GM12865 (cell line): Measurements from ENCODE around the gene ZFHX3.

Experiments
- DNase-seq: peaks from one replicate; pipeline ENCODE4 v3.0.0; 2010; ENCODE audit warnings: low read depth
- H3K4me3 ChIP-seq: 2 replicates; pipeline ENCODE4 v1.5.1; 2011; ENCODE audit warnings: mild to moderate bottlenecking, low read depth, low read length, control low read depth
- TF ChIP-seq, protein P1 (sequence below): IDR thresholded peaks from 2 replicates; pipeline ENCODE4 v1.5.1; 2011; ENCODE audit warnings: low read length, control low read depth, low read depth, inconsistent platforms; ENCODE audit not compliant: insufficient read depth; ENCODE audit errors: missing control alignments

The ZFHX3 gene

DNA sequence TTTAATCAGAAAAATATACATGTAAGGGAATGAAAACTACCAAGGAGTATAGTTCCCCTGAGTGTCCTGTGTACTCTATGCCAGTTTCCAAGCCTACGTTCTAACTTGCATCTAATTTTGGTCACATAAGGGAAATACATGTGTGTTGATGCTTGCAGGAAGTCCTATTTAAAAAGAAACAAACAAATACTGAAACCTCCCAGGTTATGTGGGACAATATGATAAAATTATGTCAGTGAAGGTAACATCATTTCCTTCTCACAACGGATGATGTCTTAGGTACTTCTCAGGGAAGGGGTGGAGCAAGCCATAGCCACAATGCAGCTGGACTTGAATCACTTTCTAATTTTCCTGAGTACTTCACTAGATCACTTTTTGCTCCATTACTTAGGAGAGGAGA, 115.9 kb downstream of the ZFHX3 start:
- TF ChIP-seq, protein P1, sequence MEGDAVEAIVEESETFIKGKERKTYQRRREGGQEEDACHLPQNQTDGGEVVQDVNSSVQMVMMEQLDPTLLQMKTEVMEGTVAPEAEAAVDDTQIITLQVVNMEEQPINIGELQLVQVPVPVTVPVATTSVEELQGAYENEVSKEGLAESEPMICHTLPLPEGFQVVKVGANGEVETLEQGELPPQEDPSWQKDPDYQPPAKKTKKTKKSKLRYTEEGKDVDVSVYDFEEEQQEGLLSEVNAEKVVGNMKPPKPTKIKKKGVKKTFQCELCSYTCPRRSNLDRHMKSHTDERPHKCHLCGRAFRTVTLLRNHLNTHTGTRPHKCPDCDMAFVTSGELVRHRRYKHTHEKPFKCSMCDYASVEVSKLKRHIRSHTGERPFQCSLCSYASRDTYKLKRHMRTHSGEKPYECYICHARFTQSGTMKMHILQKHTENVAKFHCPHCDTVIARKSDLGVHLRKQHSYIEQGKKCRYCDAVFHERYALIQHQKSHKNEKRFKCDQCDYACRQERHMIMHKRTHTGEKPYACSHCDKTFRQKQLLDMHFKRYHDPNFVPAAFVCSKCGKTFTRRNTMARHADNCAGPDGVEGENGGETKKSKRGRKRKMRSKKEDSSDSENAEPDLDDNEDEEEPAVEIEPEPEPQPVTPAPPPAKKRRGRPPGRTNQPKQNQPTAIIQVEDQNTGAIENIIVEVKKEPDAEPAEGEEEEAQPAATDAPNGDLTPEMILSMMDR, result no peak
- H3K4me3 ChIP-seq, result no peak overlapping the region
- peak; percentile 28 for DNase-seq

- H3K4me3 ChIP-seq, result no peak overlapping the region
- TF ChIP-seq, protein P1, result no peak
- no peak for DNase-seq
These were observed 117.5 kb downstream of the ZFHX3 start for GRCh38 chr16:72930396-72930795.

DNA sequence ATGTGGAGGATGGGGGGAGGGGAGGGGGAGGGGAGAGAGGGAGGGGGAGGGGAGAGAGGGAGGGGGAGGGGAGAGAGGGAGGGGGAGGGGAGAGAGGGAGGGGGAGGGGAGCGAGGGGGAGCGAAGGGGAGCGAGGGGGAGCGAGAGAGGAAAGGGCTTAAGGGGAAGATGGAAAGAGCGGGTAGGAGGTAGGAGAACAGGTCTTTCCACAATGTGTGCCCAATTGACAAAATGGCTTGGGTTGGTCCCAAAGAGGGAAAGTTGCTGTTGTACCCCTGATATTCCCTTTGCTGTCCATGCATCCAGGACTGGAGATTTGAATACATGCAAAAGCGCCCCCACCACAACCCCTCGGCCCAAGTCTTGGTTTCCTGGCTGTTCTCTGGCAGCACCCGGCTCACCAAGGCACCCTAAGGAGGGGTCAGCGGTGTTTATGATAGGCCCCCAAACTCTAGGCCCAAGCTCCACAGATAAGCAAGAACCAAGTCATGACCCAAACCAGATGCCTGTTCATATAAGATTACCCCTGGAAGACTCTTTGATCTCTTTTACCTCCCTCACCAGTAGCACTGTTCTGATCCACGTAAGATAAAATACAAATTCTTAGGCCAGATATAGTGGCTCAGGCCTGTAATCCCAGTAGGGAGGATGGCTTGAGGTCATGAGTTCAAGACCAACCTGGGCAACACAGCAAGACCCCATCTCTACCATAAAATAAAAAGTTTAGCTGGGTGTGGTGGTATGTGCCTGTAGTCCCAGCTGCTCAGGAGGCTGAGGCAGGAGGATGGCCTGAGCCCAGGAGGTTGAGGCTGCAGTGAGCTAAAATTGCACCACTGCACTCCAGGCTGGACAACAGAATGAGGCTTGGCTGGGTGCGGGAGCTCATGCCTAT, 119.6 kb downstream of the ZFHX3 start:
- H3K4me3 ChIP-seq, result no peak overlapping the region
- TF ChIP-seq, protein P1, result no peak
- DNase-seq, result no peak

- DNase-seq, result no peak
- H3K4me3 ChIP-seq, result no peak overlapping the region
- TF ChIP-seq, protein P1, result no peak
These were observed 120.5 kb downstream of the ZFHX3 start for GRCh38 chr16:72927199-72928089.

GRCh38 chr16:72926177-72927070, 121.5 kb downstream of the ZFHX3 start:
- no peak overlapping the region for H3K4me3 ChIP-seq
- TF ChIP-seq, protein P1, result no peak
- no peak for DNase-seq

- TF ChIP-seq, protein P1, result no peak
- H3K4me3 ChIP-seq, result no peak overlapping the region
- no peak for DNase-seq
These were observed 122.3 kb downstream of the ZFHX3 start for GRCh38 chr16:72925631-72925979.
